H9 (cell line): Measurements from ENCODE around the gene TMC2. TPM values are rescaled to one million over a fixed set of nuclear protein-coding genes. Genes with fewer than 3 reads are reported as not detected.

Source experiments
- DNase-seq: peaks from one replicate; pipeline ENCODE4 v3.0.0-alpha.2; 2017
- H2AFZ ChIP-seq: one replicate; pipeline ENCODE4 v1.6.1; 2013; ENCODE audit warnings: mild to moderate bottlenecking, low read length, control low read depth, moderate library complexity
- H2AK5ac ChIP-seq: 2 replicates; pipeline ENCODE4 v1.6.1; 2013; ENCODE audit warnings: low read length, control low read depth, mixed read lengths; ENCODE audit not compliant: insufficient read length
- H2BK120ac ChIP-seq: one replicate; pipeline ENCODE4 v1.6.1; 2013; ENCODE audit warnings: low read depth, mild to moderate bottlenecking, low read length, control low read depth, inconsistent platforms; ENCODE audit not compliant: poor library complexity, severe bottlenecking
- H2BK12ac ChIP-seq: 2 replicates; pipeline ENCODE4 v1.6.1; 2013; ENCODE audit warnings: low read length, control low read depth, mixed read lengths, low read depth; ENCODE audit not compliant: insufficient read length
- H2BK15ac ChIP-seq: 2 replicates; pipeline ENCODE4 v1.6.1; 2013; ENCODE audit warnings: low read depth, low read length, control low read depth
- H2BK20ac ChIP-seq: one replicate; pipeline ENCODE4 v1.6.1; 2013; ENCODE audit warnings: low read depth, mild to moderate bottlenecking, low read length, control low read depth, inconsistent platforms; ENCODE audit not compliant: poor library complexity, severe bottlenecking
- H2BK5ac ChIP-seq: 2 replicates; pipeline ENCODE4 v1.6.1; 2013; ENCODE audit warnings: low read length, control low read depth, mixed read lengths; ENCODE audit not compliant: insufficient read length
- H3K14ac ChIP-seq: 2 replicates; pipeline ENCODE4 v1.6.1; 2013; ENCODE audit warnings: low read length, control low read depth; ENCODE audit not compliant: insufficient read depth
- H3K18ac ChIP-seq: 2 replicates; pipeline ENCODE4 v1.6.1; 2013; ENCODE audit warnings: low read depth, mild to moderate bottlenecking, mixed read lengths, low read length, control low read depth; ENCODE audit not compliant: insufficient read length
- H3K23ac ChIP-seq: 2 replicates; pipeline ENCODE4 v1.6.1; 2013; ENCODE audit warnings: low read length, control low read depth, mixed read lengths, low read depth; ENCODE audit not compliant: insufficient read length
- H3K23me2 ChIP-seq: 2 replicates; pipeline ENCODE4 v1.6.1; 2013; ENCODE audit warnings: low read depth, mild to moderate bottlenecking, mixed read lengths, low read length, control low read depth; ENCODE audit not compliant: insufficient read length, poor library complexity, severe bottlenecking
- H3K27ac ChIP-seq: 2 replicates; pipeline ENCODE4 v1.5.1; 2013; ENCODE audit warnings: low read length, control low read depth, mixed read lengths, low read depth; ENCODE audit not compliant: insufficient read length
- H3K27me3 ChIP-seq: 2 replicates; pipeline ENCODE4 v1.6.1; 2013; ENCODE audit warnings: low read length, control low read depth, inconsistent platforms; ENCODE audit not compliant: insufficient read depth
- H3K4ac ChIP-seq: 2 replicates; pipeline ENCODE4 v1.6.1; 2013; ENCODE audit warnings: low read depth, mild to moderate bottlenecking, control low read depth, inconsistent platforms, low read length, moderate library complexity
- H3K4me1 ChIP-seq: 2 replicates; pipeline ENCODE4 v1.6.1; 2013; ENCODE audit warnings: low read length, control low read depth, inconsistent platforms; ENCODE audit not compliant: insufficient read depth
- H3K4me2 ChIP-seq: 2 replicates; pipeline ENCODE4 v1.6.1; 2013; ENCODE audit warnings: low read length, control low read depth, mixed read lengths; ENCODE audit not compliant: insufficient read length, insufficient read depth
- H3K56ac ChIP-seq: 2 replicates; pipeline ENCODE4 v1.6.1; 2013; ENCODE audit warnings: low read depth, mild to moderate bottlenecking, mixed read lengths, low read length, control low read depth; ENCODE audit not compliant: insufficient read length
- H3K79me1 ChIP-seq: 2 replicates; pipeline ENCODE4 v1.6.1; 2013; ENCODE audit warnings: low read depth, mild to moderate bottlenecking, moderate library complexity, low read length, control low read depth, inconsistent platforms; ENCODE audit not compliant: insufficient read depth, poor library complexity, severe bottlenecking
- H3K79me2 ChIP-seq: 2 replicates; pipeline ENCODE4 v1.6.1; 2013; ENCODE audit warnings: low read length, control low read depth, inconsistent platforms; ENCODE audit not compliant: insufficient read depth
- H3K9ac ChIP-seq: 2 replicates; pipeline ENCODE4 v1.6.1; 2013; ENCODE audit warnings: low read length, control low read depth, mixed read lengths; ENCODE audit not compliant: insufficient read length; ENCODE audit errors: extremely low read depth
- H3K9me3 ChIP-seq: one replicate; pipeline ENCODE4 v1.6.1; 2013; ENCODE audit warnings: low read depth, low read length, inconsistent platforms; ENCODE audit not compliant: control insufficient read depth
- H3T11ph ChIP-seq: one replicate; pipeline ENCODE4 v1.6.1; 2013; ENCODE audit warnings: mild to moderate bottlenecking, low read length, control low read depth, inconsistent platforms
- H4K20me1 ChIP-seq: one replicate; pipeline ENCODE4 v1.6.1; 2013; ENCODE audit not compliant: control insufficient read depth, insufficient read length, insufficient read depth
- H4K5ac ChIP-seq: 2 replicates; pipeline ENCODE4 v1.6.1; 2013; ENCODE audit warnings: low read depth, mild to moderate bottlenecking, mixed read lengths, low read length, control low read depth; ENCODE audit not compliant: insufficient read length
- H4K8ac ChIP-seq: replicated peaks from 2 replicates; pipeline ENCODE4 v1.6.1; 2013; ENCODE audit warnings: low read length, control low read depth, mixed read lengths, low read depth; ENCODE audit not compliant: insufficient read length
- H4K91ac ChIP-seq: 2 replicates; pipeline ENCODE4 v1.6.1; 2013; ENCODE audit warnings: low read depth, mild to moderate bottlenecking, moderate library complexity, mixed read lengths, low read length, control low read depth; ENCODE audit not compliant: insufficient read length
- H3K27ac Mint-ChIP-seq, 3 experiments: 2 replicates in 2 of 3; 3 replicates in 1 of 3; pipeline ENCODE4 v1.8.0; 2020 to 2021; ENCODE audit warnings: mixed read lengths in 3 of 3, mild to moderate bottlenecking in 1 of 3, moderate library complexity in 1 of 3
- H3K27me3 Mint-ChIP-seq: 2 replicates; pipeline ENCODE4 v1.8.0; 2021; ENCODE audit warnings: low read depth, mild to moderate bottlenecking, moderate library complexity, mixed read lengths
- H3K36me3 Mint-ChIP-seq, 3 experiments: 2 replicates in 2 of 3; 3 replicates in 1 of 3; pipeline ENCODE4 v1.8.0; 2020 to 2021; ENCODE audit warnings: low read depth in 3 of 3, mixed read lengths in 3 of 3; ENCODE audit not compliant: insufficient read depth in 1 of 3
- H3K4me1 Mint-ChIP-seq, 2 experiments: 2 replicates each; pipeline ENCODE4 v1.8.0; 2020; ENCODE audit warnings: mixed read lengths in 2 of 2
- H3K4me3 Mint-ChIP-seq, 2 experiments: 2 replicates in 1 of 2; 3 replicates in 1 of 2; pipeline ENCODE4 v1.8.0; 2020 to 2021; ENCODE audit warnings: mild to moderate bottlenecking in 2 of 2, mixed read lengths in 2 of 2, moderate library complexity in 1 of 2
- H3K9me3 Mint-ChIP-seq, 2 experiments: 2 replicates in 1 of 2; 3 replicates in 1 of 2; pipeline ENCODE4 v1.8.0; 2020; ENCODE audit warnings: mild to moderate bottlenecking in 2 of 2, mixed read lengths in 2 of 2, moderate library complexity in 1 of 2
- CTCF ChIP-seq: fragments of 200-600 bp; sonication (generic); conservative IDR thresholded peaks from 3 replicates; pipeline ENCODE4 v1.8.0; 2021; ENCODE audit warnings: antibody characterized with exemption, mild to moderate bottlenecking
- WGBS: extraction: QIAGEN DNeasy Blood & Tissue Kit; methylation state at CpG from one replicate; pipeline ENCODE4 v1.1.7; 2013; ENCODE audit warnings: missing lambda C conversion rate, low lambda C conversion rate, mixed read lengths; ENCODE audit not compliant: insufficient read length; ENCODE audit errors: extremely low coverage; 5-methylcytosine and 5-hydroxymethylcytosine counted together
- total RNA-seq: library from RNA; stranded (reverse); gene quantifications from 2 replicates; pipeline ENCODE4 v1.2.1, GENCODE V29; 2021

The TMC2 gene
- total RNA-seq, 1 experiment from 2014 or later, result not detected

GRCh38 chr20:2619961-2620595 lies 83.7 kb downstream of the TMC2 start:
- no CpG with 5 or more reads among the region's 3 CpGs for WGBS

More at GRCh38 chr20:2619961-2620595, 83.7 kb downstream of the TMC2 start:
- H3K4me3 Mint-ChIP-seq, result no peak overlapping the region
- Histone ChIP-seq H3K23me2 (no peaks in the 10 kb centered on the region), H2BK120ac (no peak overlapping the region), H4K5ac (no peak overlapping the region), H3K79me2 (no peaks in the 10 kb centered on the region), H4K8ac (no peak overlapping the region), H2BK15ac (no peak overlapping the region), H3K4me2 (no peak overlapping the region), H2AFZ (no peak overlapping the region), H3K14ac (no peak overlapping the region), H2BK20ac (no peak overlapping the region), H2AK5ac (no peak overlapping the region), H3K4me1 (no peaks in the 10 kb centered on the region), H4K20me1 (no peaks in the 10 kb centered on the region), H3K27ac (no peak overlapping the region), H2BK12ac (no peak overlapping the region), H3K9ac (no peak overlapping the region), H3K18ac (no peak overlapping the region), H3K79me1 (no peaks in the 10 kb centered on the region), H3K9me3 (no peaks in the 10 kb centered on the region), H3T11ph (no peak overlapping the region), H3K4ac (no peak overlapping the region), H4K91ac (no peak overlapping the region), H3K56ac (no peak overlapping the region), H3K23ac (no peak overlapping the region), H2BK5ac (no peak overlapping the region), H3K27me3 (no peaks in the 10 kb centered on the region)
- TF ChIP-seq CTCF, result no peak
- H3K27me3 Mint-ChIP-seq, result peaks cover 57% of the 10 kb centered on the region
- DNase-seq, result no peak
- no peaks in the 10 kb centered on the region for H3K4me1 Mint-ChIP-seq
- H3K36me3 Mint-ChIP-seq, result no peaks in the 10 kb centered on the region
- peaks cover 2 to 3% of the 10 kb centered on the region in 2 experiments; a peak in 2 of 5 replicates for H3K9me3 Mint-ChIP-seq
- no peak overlapping the region for H3K27ac Mint-ChIP-seq
